Measurements from ENCODE around the gene COG1.

COG1 gene

DNA sequence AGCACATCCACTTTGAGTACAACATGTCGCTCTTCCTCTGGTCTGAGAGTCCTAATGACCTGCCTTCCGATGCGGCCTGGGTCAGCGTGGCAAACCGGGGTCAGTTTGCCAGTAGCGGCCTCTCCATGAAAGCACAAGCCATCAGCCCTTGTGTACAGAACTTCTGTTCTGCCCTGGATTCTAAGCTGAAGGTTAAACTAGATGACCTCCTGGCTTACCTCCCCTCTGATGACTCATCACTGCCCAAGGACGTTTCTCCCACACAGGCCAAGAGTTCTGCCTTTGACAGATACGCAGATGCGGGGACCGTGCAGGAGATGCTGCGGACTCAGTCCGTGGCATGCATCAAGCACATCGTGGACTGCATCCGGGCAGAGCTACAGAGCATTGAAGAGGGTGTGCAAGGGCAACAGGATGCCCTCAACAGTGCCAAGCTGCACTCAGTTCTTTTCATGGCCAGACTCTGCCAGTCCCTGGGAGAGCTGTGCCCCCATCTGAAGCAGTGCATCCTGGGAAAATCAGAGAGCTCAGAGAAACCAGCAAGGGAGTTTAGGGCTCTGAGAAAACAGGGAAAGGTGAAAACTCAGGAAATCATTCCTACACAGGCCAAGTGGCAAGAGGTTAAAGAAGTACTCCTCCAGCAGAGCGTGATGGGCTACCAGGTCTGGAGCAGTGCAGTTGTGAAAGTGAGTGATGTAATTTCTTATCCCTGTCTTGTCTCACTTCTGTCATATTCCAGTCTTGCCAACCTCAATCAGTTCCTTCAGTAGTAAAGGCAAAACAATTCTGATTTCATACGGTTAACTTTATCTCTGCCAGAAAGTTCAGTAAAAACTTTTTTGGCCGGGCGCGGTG, 8.6 kb downstream of the COG1 start:
- DNase-seq, result no peak

GRCh38 chr17:73203135-73203787, 10.4 kb downstream of the COG1 start:
- DNase-seq, result no peak

DNA sequence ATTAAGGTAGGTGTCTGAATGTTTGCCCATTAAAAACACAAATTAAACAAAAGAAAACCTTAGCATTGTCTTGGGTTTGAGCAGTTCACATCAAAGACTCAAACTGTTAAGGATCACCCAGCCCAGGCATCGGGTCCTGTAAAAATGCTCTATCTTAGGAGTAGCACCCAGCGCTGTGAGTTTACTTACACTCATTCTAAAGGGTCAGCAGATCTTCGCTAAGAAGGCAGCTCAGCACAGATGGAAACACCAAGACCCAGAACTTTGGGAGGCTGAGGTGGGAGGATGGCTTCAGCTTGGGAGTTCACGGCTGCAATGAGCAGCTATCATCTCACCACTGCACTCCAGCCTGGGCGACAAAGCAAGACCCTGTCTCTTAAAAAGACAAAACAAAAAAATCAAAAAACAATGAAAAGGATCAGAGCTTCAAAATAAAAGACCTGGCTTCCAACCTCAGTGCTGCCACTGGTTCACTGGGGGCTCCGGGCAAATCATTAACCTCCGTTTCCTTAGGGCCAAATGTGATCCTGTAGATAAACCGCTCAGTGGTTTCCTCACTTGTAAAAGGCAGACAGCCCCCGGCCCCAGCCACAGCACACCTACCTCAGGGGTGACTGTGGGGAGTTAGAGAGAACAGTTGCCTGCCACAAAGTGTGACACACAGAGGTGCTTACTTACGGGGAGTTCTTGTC, 11.1 kb downstream of the COG1 start:
- DNase-seq, result peak; percentile 37

DNA sequence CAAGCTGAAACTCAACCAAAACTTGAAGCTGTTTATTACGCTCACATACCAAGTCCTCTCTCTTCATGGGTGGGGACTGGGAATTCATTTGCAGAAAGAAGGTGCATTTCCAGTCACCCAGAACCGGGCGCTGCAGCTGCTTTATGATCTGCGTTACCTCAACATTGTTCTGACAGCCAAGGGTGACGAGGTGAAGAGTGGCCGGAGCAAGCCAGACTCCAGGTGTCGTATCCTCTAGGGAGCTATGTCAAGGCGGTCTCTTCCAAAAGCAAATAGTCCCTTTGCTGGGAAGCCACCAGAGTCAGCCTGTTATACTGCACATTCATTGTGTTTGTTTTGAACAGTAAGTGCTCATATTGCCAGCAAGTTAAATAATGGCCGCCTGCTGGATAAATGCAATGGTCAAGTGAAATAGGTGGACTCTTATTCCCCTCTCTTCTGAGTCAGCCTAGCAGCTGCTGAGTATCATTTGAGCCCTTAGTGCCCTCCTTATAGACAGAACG, 12.7 kb downstream of the COG1 start:
- no peak for DNase-seq

- DNase-seq, result no peak
Measured at GRCh38 chr17:73208139-73208827, 15.4 kb downstream of the COG1 start.

DNA sequence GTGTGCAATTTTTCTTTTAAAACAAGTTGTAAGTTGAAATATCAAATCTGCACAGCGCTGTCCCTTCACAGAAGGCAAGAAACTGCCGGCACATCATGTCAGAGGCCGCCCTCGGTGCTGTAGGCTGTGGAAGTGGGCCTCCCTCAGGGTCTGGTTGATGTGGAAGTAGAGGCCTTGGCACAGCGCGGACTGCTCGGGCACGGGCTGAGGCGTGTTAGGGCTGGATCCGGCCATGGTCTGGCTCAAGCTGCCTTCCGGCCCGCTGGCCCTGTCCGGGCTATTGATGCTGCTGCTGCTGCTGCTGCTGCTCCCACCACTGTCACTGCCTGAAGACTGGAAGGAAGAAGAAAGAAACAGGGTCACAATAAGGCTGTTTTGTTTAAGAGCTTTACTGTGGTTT, 16.6 kb downstream of the COG1 start:
- DNase-seq, result no peak

- DNase-seq, result no peak
Measured at GRCh38 chr17:73210002-73210678, 17.3 kb downstream of the COG1 start.

DNA sequence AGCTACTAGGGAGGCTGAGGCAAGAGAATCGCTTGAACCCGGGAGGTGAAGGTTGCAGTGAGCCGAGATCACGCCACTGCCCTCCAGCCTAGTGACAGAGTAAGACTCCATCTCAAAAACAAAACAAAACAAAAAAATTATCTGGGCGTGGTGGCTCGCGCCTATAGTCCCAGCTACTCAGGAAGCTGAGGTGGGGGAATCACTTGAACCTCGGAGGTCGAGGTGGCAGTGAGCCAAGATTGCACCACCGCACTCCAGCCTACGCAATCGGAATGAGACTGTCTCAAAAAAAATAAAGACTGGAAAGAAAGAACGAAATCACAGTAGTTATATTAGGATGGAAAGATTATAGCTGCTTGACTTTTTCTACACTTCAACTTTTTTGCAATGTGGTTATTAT, 18.9 kb downstream of the COG1 start:
- peak; percentile 69 for DNase-seq

GRCh38 chr17:73214008-73214407, 21.2 kb downstream of the COG1 start:
- DNase-seq, result no peak

- no peak for DNase-seq
Measured at GRCh38 chr17:73214851-73215250, 22.0 kb downstream of the COG1 start.

DNA sequence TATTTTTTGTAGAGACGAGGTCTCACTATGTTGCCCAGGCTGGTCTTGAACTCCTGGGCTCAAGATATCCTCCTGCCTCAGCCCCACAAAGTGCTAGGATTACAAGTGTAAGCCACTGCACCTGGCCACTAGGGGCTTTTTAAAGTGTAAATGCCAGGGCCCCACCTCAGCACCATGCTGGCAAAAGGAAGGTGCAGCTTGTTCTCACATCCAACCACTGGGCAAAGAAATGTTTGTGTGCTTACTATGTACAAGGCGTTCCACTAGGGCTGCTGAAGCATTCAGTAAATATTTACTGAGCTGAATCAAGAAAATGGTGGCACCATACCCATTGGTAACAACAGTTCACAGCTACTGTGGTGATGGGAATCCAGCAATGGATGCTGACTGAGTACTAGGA, 22.6 kb downstream of the COG1 start:
- no peak for DNase-seq

GRCh38 chr17:73223626-73224230, 30.9 kb downstream of the COG1 start:
- no peak for DNase-seq

- no peak for DNase-seq
Measured at GRCh38 chr17:73224237-73224636, 31.4 kb downstream of the COG1 start.

- no peak for DNase-seq
Measured at GRCh38 chr17:73224663-73225305, 31.9 kb downstream of the COG1 start.

DNA sequence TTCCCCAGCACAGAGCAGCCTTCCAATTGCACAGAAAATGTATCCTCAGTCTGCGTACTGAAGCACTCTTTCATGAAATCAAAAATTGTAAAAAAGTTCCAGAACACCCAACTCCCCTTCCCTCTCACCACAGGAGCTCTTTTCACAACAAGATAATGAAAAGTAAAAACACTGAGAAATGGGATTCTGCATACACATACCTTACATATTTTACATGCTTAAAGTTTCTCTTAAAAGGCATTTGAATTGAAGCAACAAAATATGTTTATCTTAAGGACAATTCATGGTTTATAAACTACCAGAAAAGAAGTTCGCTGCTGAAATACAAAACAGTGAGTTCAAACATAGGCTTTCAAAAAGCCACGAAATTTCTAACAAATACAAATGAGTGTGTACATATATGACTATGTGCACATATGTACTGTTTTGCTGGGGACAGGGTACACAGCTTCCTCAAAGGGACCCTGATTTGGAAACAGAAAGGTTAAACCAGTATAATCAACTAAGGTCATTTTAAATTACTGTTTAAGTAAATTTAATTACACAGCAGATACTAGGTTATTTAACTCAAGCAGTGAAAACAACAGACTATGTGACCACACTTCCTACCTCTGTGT, 33.8 kb downstream of the COG1 start:
- DNase-seq, result no peak

- DNase-seq, result no peak
Measured at GRCh38 chr17:73227379-73227778, 34.5 kb downstream of the COG1 start.

DNA sequence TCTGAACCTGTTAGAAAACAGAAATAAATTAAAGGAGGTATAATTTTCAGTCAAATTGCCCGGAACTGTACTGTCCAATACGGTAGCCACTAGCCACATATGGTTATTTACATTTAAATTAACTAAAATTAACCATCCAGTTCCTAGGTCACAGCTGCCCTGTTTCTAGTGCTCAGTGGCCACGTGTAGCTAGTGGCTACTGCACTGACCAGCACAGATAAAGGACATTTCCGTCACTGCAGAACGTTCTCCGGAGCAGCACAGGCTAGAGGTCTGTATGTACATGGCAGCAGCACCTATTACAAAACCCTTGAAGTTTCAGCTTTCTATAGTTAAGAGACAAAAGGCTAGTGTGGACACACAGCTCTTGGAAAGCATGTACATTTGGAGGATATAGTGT, 35.1 kb downstream of the COG1 start:
- no peak for DNase-seq

DNA sequence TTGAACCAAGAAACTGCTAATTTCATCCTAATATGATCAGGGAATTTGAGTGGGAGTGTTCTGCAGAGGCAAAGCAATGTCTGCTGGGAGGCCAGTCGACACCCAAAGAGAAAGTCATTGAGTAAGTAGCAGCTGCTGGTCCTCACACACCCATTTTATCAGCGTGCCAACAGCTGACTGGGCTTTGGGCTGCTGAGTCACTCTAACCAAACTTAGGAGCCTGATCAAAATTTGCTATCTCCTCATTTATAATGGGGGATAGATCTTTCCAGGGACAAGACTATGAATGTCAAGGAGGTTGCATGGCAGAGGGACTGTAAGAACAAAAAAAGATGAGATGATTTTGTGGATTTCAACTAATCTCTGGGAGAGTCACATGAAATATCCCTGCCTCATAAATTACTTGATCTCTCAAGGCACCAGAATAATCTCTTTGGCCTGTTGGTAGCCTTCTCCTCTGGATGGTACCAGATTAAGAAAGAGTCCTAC, 35.9 kb downstream of the COG1 start:
- DNase-seq, result peak; percentile 9

GRCh38 chr17:73230088-73230487, 37.2 kb downstream of the COG1 start:
- DNase-seq, result no peak

GRCh38 chr17:73231395-73231794, 38.5 kb downstream of the COG1 start:
- DNase-seq, result no peak
